Kidney (tissue), 14 donors: Measurements from ENCODE around the gene ALK. TPM values are rescaled to one million over a fixed set of nuclear protein-coding genes. Genes with fewer than 3 reads are reported as not detected.

Experiments
- DNase-seq, 5 donors: peaks; one replicate each; pipeline ENCODE4 v3.0.0-alpha.2; 2013 to 2020
- FAIRE-seq: peaks from 2 replicates; lab custom pipeline; 2012; peaks lifted over from hg19 to GRCh38; lab: Jason Lieb, UNC
- H3K27ac ChIP-seq, 2 donors: one replicate each; pipeline ENCODE4 v1.7.0; 2013; ENCODE audit warnings: low read depth in 2 of 2, low read length in 2 of 2, inconsistent platforms in 1 of 2
- H3K27me3 ChIP-seq: one replicate; pipeline ENCODE4 v1.7.1; 2013; ENCODE audit warnings: low read length, inconsistent platforms; ENCODE audit not compliant: control insufficient read depth, insufficient read depth
- H3K36me3 ChIP-seq, 3 donors: one replicate each; pipeline versions ENCODE4 v1.7.0 to v1.7.1; 2013; ENCODE audit warnings: low read length in 3 of 3, control low read depth in 1 of 3, inconsistent platforms in 1 of 3; ENCODE audit not compliant: insufficient read depth in 3 of 3, control insufficient read depth in 2 of 3
- H3K4me1 ChIP-seq, 3 donors: one replicate each; pipeline versions ENCODE4 v1.7.0 to v1.7.1; 2013; ENCODE audit warnings: low read length in 3 of 3, inconsistent platforms in 1 of 3, low read depth in 1 of 3; ENCODE audit not compliant: control insufficient read depth in 2 of 3, insufficient read depth in 2 of 3
- H3K4me3 ChIP-seq, 3 donors: one replicate each; pipeline versions ENCODE4 v1.7.0 to v1.8.1; 2013; ENCODE audit warnings: low read length in 3 of 3, control low read depth in 1 of 3, inconsistent platforms in 1 of 3
- H3K9ac ChIP-seq, 3 donors: one replicate each; pipeline versions ENCODE4 v1.7.0 to v1.7.1; 2013; ENCODE audit warnings: low read length in 3 of 3, control low read depth in 1 of 3, inconsistent platforms in 1 of 3
- H3K9me3 ChIP-seq, 3 donors: one replicate each; pipeline versions ENCODE4 v1.7.0 to v1.7.1; 2013; ENCODE audit warnings: low read length in 3 of 3, control low read depth in 1 of 3, inconsistent platforms in 1 of 3; ENCODE audit not compliant: control insufficient read depth in 2 of 3, insufficient read depth in 1 of 3
- intact Hi-C: fragments of 100-400 bp; cut with DNase I; formaldehyde crosslinking; loops from one replicate; pipeline ENCODE4 v1.11.1; 2022
- polyA plus RNA-seq: library from polyadenylated mRNA; stranded (reverse); fragments of 350-450 nt; fragmentation: Illumina TruSeq; extraction: RNeasy Lipid Tissue Mini Kit (QIAGEN cat#74804); gene quantifications from one replicate; pipeline ENCODE4 v1.2.3, GENCODE V29; 2014; ENCODE audit warnings: low read depth, low replicate concordance; ENCODE audit not compliant: insufficient read depth
- total RNA-seq: library from RNA; stranded (reverse); fragmentation: NEBNext Ultra II Directional; extraction: Animal tissue kit (Norgen Biotek cat#: 25700); gene quantifications from one replicate; pipeline ENCODE4 v1.2.1, GENCODE V29; 2021
- TF ChIP-seq, protein P1 (sequence below): IDR thresholded peaks from 3 replicates; pipeline ENCODE4 v1.5.1; 2012; ENCODE audit warnings: mild to moderate bottlenecking, moderate library complexity, borderline replicate concordance; ENCODE audit not compliant: insufficient read depth; ENCODE audit errors: extremely low read depth
- donor health status: control.
- donor health status: control.
- donor health status: control.
- donor health status: control.
- donor health status: control.
- donor health status: DM: yes; HTN: yes; CAD: no.
- donor health status: Normal renal cell carcinoma (clear cell type).

The ALK gene
- total and polyA plus RNA-seq, 2 donors from 2014 or later: 0.13 TPM; not detected in 1

DNA sequence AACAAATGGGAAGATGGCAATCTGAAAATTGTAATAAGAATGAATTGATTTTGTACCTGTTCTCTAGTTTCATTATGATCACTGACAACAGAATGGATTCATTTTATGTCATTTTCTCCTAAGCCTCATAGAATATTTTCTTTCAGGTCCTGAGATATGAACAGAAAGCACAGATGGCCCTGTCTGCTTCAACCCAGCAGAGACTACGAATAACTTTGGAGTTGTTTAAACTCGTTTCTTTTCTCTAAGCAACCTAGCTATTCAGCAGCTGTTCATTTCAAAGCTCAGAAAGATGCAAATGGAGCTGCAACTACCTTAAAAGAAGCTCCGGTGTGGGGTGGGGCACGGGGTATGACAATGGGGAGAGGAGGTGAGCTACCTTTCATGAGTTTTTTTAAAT is 124.9 kb downstream of the ALK start:
- intact Hi-C loops: no loop called here
- no peak overlapping the region for H3K9ac ChIP-seq
- no peak overlapping the region for H3K27ac ChIP-seq
- DNase-seq: no peak
- H3K4me3 ChIP-seq: no peak overlapping the region
- H3K4me1 ChIP-seq: no peaks in the 10 kb centered on the region
- H3K36me3 ChIP-seq: no peaks in the 10 kb centered on the region
- H3K27me3 ChIP-seq: no peaks in the 10 kb centered on the region
- H3K9me3 ChIP-seq: no peaks in the 10 kb centered on the region
- TF ChIP-seq, protein P1, sequence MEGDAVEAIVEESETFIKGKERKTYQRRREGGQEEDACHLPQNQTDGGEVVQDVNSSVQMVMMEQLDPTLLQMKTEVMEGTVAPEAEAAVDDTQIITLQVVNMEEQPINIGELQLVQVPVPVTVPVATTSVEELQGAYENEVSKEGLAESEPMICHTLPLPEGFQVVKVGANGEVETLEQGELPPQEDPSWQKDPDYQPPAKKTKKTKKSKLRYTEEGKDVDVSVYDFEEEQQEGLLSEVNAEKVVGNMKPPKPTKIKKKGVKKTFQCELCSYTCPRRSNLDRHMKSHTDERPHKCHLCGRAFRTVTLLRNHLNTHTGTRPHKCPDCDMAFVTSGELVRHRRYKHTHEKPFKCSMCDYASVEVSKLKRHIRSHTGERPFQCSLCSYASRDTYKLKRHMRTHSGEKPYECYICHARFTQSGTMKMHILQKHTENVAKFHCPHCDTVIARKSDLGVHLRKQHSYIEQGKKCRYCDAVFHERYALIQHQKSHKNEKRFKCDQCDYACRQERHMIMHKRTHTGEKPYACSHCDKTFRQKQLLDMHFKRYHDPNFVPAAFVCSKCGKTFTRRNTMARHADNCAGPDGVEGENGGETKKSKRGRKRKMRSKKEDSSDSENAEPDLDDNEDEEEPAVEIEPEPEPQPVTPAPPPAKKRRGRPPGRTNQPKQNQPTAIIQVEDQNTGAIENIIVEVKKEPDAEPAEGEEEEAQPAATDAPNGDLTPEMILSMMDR: no peak
- FAIRE-seq: no peak

DNA sequence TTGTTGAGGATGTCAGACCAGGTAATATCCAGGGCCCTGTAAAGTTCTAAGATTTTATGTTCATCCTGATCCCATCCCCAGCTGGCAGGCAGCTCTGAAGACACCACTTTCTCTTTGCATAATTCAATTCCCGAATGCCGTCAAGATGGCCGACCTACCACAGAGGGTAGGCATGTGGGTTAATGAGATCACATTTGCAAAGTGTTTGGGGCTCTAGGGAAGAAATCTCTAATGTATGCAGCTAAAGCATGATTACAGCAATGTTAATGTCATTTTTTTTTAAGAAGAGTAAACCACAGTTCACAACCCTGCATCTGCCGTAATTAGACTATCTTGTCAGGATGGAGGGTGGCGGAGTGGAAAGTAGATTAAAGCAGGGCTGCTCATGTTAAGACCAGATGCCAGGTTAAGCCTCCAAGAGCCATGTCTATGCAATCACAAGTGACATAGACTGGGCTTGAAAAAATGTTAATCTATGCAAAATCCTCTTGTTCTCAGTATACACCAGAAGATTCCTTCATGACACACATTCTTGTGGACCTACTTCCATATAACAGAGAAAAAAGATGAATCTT is 131.4 kb downstream of the ALK start:
- H3K27me3 ChIP-seq: no peaks in the 10 kb centered on the region
- intact Hi-C loops: no loop called here
- no peaks in the 10 kb centered on the region for H3K9me3 ChIP-seq
- DNase-seq (no peak), FAIRE-seq (no peak)
- TF ChIP-seq, protein P1: no peak
- no peak overlapping the region for H3K9ac ChIP-seq
- no peaks in the 10 kb centered on the region for H3K36me3 ChIP-seq
- H3K27ac ChIP-seq: no peak overlapping the region
- no peak overlapping the region for H3K4me3 ChIP-seq
- no peaks in the 10 kb centered on the region for H3K4me1 ChIP-seq

DNA sequence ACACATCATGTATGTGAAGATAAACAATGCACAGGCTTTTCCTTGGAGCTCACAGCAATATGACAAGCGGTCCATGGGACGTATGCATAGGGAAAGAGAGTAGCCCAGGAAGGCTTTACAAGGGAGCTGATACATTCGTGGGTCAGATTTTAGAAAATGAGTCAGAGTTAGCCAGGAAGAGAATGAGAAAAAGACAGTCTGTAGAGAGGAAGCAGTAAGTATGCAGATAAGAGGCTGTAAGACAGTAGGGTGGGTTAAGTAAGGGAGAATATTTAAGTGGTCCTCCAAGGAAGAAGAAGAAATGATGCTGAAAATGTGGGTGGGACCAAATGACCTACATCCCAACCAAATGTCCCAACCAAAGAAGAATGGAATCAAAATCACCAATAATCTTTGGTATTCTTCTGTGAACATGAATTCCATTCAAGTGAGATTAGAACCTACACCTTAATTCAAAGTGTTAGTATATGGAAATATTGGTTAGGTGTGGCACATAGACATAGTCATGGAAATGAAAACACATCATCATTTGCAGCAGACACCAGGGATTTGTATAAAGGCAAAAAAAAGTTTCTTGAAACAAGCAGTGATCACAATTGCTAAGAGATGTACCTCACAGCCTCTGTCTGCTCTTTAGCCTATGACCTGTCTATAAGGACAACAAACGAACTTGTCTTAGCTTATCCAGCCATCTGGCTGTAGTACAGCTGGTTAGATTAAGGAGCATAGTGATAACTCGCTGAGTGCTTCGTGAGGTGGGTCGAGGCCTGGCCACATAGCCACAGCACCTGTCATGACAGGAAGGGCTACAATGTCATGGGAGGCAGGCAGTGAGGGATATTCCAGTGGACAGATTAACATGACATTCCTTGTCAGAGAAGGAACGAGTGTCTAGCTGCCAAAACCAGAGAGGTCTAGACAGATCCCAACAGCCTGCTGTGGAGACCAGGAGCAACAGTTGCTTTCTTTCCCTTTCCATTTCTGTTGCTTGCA is 133.6 kb downstream of the ALK start:
- H3K9me3 ChIP-seq: no peaks in the 10 kb centered on the region
- no peak overlapping the region for H3K4me3 ChIP-seq
- H3K27ac ChIP-seq: no peak overlapping the region
- H3K36me3 ChIP-seq: no peaks in the 10 kb centered on the region
- H3K9ac ChIP-seq: no peak overlapping the region
- H3K4me1 ChIP-seq: no peaks in the 10 kb centered on the region
- no peaks in the 10 kb centered on the region for H3K27me3 ChIP-seq
- FAIRE-seq: no peak
- intact Hi-C loops: no loop called here
- TF ChIP-seq, protein P1: no peak
- no peak for DNase-seq
